Gastrocnemius medialis (tissue), 4 donors: ENCODE results near the gene CHL1. TPM values are rescaled to one million over a fixed set of nuclear protein-coding genes. Genes with fewer than 3 reads are reported as not detected.

Experiments
- ATAC-seq, 2 donors: fragments of 150-250 bp; one replicate each; pipeline ENCODE4 v1.9.1; 2016
- DNase-seq, 2 donors: peaks; one replicate each; pipeline ENCODE4 v3.0.0-alpha.2; 2019
- H3K27ac ChIP-seq, 4 donors: fragments of 200-600 bp; sonication (generic); 1 replicate in 1 of 4; 2 replicates in 3 of 4; pipeline ENCODE4 v1.5.1; 2016 to 2018; ENCODE audit warnings: mild to moderate bottlenecking in 2 of 4, moderate library complexity in 1 of 4
- H3K27me3 ChIP-seq, 3 donors: fragments of 200-600 bp; sonication (generic) in 2 of 3; 1 replicate in 1 of 3; 2 replicates in 2 of 3; pipeline versions ENCODE4 v1.5.1 to v1.6.0; 2016 to 2019; ENCODE audit warnings: mild to moderate bottlenecking in 1 of 3, moderate library complexity in 1 of 3
- H3K36me3 ChIP-seq, 2 donors: fragments of 200-600 bp; sonication (generic) in 1 of 2; one replicate each; pipeline ENCODE4 v1.5.1; 2017 to 2018
- H3K4me1 ChIP-seq, 2 donors: fragments of 200-600 bp; sonication (generic) in 1 of 2; one replicate each; pipeline ENCODE4 v1.5.1; 2016 to 2017; ENCODE audit warnings: mild to moderate bottlenecking in 2 of 2
- H3K4me3 ChIP-seq, 4 donors: fragments of 200-600 bp; sonication (generic) in 3 of 4; 1 replicate in 1 of 4; 2 replicates in 3 of 4; pipeline ENCODE4 v1.5.1; 2016 to 2019; ENCODE audit warnings: mild to moderate bottlenecking in 2 of 4
- H3K9me3 ChIP-seq, 3 donors: fragments of 200-600 bp; sonication (generic) in 2 of 3; 1 replicate in 1 of 3; 2 replicates in 2 of 3; pipeline ENCODE4 v1.5.1; 2016 to 2019
- POLR2A ChIP-seq, 2 donors: fragments of 450-650 bp; IDR thresholded peaks; one replicate each; pipeline ENCODE4 v1.6.1; 2017; ENCODE audit warnings: antibody characterized with exemption in 2 of 2, mild to moderate bottlenecking in 2 of 2, moderate library complexity in 2 of 2
- in situ Hi-C, 4 donors: fragments of 200-750 bp; cut with MboI; loops; one replicate each; pipeline versions ENCODE4 v1.15.0 to v1.8.0; 2017; ENCODE audit warnings: low sequenced_read_pairs in 4 of 4
- intact Hi-C: fragments of 100-400 bp; cut with DNase I; formaldehyde crosslinking; loops from one replicate; pipeline ENCODE4 v1.15.1; 2023; ENCODE audit warnings: low total_unique reads
- total RNA-seq, 4 donors: library from RNA; depleted of rRNA; stranded (reverse); fragments of >200 nt; gene quantifications; one replicate each; pipeline versions ENCODE4 v1.1.0 to v1.2.3, GENCODE V29; 2016
- TF ChIP-seq, protein P1 (sequence below), 5 experiments: fragments of 450-650 bp in 3 of 5; fragments of 200-600 bp in 2 of 5; sonication (generic) in 2 of 5; IDR thresholded peaks in 4 of 5; conservative IDR thresholded peaks in 1 of 5; 1 replicate in 4 of 5; 2 replicates in 1 of 5; pipeline ENCODE4 v1.5.1; 2016 to 2019; ENCODE audit warnings: antibody characterized with exemption in 5 of 5, mild to moderate bottlenecking in 3 of 5, moderate library complexity in 3 of 5

Gene CHL1
- total RNA-seq, 4 donors from 2014 or later: 0.36 to 2.9 (median 1.8) TPM

DNA sequence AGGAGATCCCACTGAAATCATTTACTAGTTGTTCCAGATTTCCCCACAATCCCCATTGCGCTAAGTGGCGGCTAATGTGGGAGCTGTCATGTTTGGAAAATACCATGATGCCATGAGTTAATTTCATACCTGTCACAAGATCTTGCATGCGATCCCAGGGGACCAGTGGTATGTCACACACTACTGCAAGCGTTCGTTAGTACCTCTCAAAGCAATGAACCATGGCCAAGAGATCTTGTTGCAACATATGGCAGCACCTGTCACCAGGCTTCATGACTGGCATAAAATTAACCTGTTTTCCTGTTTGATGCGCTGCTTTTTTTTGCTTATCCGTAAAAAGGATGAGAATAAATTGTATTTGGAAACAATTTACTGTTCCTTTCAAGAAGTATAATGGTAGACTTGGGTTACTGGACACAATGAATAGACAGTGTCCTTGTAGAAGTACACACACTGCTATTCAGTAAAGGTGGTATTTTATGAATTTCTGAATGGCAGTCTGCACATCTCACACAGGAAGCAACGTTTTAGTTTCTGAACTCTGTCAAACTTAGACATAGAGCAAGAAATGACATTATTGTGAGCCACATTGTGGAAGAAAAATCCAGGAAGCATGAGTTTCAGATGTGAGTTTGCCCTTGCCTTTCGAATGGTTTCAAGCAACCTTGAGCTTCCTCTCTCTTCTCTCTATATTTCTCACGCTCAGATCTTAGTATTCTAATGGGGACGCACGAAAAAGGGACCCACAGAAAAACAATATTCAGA lies 81.9 kb downstream of the CHL1 start:
- ATAC-seq (peak; percentile 89 to 98), DNase-seq (peak; percentile 36 to 41)
- H3K27ac ChIP-seq: peak overlapping the region in 2 of 4 donors; percentile 35 to 43

DNA sequence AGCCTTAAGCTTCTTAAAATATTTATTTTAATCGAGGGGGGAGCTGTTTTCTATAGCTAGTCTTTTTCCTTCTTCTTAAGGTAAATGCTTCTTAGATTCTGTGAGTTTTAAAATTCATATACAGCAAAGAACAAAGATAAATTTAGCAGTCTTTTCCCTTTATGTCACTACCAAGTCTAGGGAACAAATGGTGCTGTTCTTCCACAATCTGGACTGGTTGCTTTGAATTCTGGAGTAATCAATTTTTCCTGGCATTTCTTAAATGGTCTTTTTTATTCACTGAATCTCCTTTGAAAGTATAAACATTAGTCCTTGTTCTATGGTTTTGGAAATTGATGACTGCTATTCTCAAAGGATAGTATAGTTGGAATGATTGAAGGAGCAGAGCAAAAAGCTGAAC lies 82.8 kb downstream of the CHL1 start:
- DNase-seq: no peak
- intact Hi-C loops: no loop called here
- Histone ChIP-seq H3K9me3 (no peaks in the 10 kb centered on the region), H3K27me3 (no peaks in the 10 kb centered on the region), H3K36me3 (no peaks in the 10 kb centered on the region), H3K27ac (no peak overlapping the region), H3K4me1 (peaks cover 19% of the 10 kb centered on the region in 2 donors), H3K4me3 (no peak overlapping the region)
- no peak for ATAC-seq
- TF ChIP-seq, protein P1, sequence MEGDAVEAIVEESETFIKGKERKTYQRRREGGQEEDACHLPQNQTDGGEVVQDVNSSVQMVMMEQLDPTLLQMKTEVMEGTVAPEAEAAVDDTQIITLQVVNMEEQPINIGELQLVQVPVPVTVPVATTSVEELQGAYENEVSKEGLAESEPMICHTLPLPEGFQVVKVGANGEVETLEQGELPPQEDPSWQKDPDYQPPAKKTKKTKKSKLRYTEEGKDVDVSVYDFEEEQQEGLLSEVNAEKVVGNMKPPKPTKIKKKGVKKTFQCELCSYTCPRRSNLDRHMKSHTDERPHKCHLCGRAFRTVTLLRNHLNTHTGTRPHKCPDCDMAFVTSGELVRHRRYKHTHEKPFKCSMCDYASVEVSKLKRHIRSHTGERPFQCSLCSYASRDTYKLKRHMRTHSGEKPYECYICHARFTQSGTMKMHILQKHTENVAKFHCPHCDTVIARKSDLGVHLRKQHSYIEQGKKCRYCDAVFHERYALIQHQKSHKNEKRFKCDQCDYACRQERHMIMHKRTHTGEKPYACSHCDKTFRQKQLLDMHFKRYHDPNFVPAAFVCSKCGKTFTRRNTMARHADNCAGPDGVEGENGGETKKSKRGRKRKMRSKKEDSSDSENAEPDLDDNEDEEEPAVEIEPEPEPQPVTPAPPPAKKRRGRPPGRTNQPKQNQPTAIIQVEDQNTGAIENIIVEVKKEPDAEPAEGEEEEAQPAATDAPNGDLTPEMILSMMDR (IDR thresholded peaks at IDR 0.05 in 4 of 5, conservative IDR thresholded peaks at IDR 0.05 in 1 of 5): no peak
- no peak for TF ChIP-seq POLR2A (IDR thresholded peaks at IDR 0.05)
- in situ Hi-C loops: no loop called here

More for the DNA sequence above, 81.9 kb downstream of the CHL1 start:
- no peaks in the 10 kb centered on the region for H3K36me3 ChIP-seq
- H3K9me3 ChIP-seq: no peaks in the 10 kb centered on the region
- in situ Hi-C loops: no loop called here
- no peak for TF ChIP-seq POLR2A (IDR thresholded peaks at IDR 0.05)
- TF ChIP-seq, protein P1 (IDR thresholded peaks at IDR 0.05 in 4 of 5, conservative IDR thresholded peaks at IDR 0.05 in 1 of 5): no peak
- intact Hi-C loops: no loop called here
- H3K27me3 ChIP-seq: no peaks in the 10 kb centered on the region
- H3K4me1 ChIP-seq: peaks cover 19% of the 10 kb centered on the region in 2 donors
- H3K4me3 ChIP-seq: no peak overlapping the region

DNA sequence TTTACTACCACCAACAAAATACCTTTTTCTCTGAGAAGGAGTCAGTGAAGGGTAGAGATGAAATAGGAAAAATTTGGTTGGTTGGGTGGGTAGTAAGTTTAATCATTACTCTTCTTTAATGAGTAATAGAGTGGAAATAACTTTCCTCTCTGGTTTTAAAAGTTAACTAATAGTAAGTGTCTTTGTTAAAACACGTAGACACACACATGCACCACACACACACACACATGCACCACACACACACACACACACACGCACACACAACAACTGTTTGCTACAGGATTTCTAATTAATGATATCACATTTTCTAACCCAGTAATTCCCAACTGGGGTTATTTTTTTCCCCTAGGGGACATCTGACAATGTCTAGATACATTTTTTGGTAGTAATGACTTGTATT lies 84.1 kb downstream of the CHL1 start:
- no peak overlapping the region for H3K4me3 ChIP-seq
- no peak for DNase-seq
- no peaks in the 10 kb centered on the region for H3K9me3 ChIP-seq
- no peaks in the 10 kb centered on the region for H3K36me3 ChIP-seq
- in situ Hi-C loops (no loop called here), intact Hi-C loops (no loop called here)
- H3K27me3 ChIP-seq: no peaks in the 10 kb centered on the region
- peaks cover 19% of the 10 kb centered on the region in 2 donors for H3K4me1 ChIP-seq
- no peak overlapping the region for H3K27ac ChIP-seq
- no peak for ATAC-seq
- TF ChIP-seq, protein P1 (IDR thresholded peaks at IDR 0.05 in 4 of 5, conservative IDR thresholded peaks at IDR 0.05 in 1 of 5): no peak
- no peak for TF ChIP-seq POLR2A (IDR thresholded peaks at IDR 0.05)

DNA sequence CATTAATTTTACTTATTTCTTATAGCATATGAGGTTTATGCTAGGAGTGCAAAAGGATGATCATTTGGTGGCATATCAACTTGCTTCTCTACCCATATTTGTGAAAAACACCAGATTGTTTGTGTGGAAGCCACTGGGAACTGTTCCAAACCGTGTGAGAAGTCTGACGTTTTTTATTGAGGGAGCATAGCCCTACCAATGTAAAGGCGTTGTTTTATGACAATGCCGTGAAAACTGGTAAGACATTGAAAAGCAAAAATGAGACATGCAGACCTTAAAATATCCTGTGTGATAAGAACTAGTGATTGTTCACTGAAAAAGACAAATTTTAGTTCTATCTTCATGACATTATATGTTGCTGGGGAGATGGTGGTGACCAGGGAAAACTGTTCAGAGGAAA lies 87.8 kb downstream of the CHL1 start:
- Histone ChIP-seq H3K4me1 (peaks cover 2 to 3% of the 10 kb centered on the region in 2 donors), H3K27ac (no peak overlapping the region), H3K27me3 (no peaks in the 10 kb centered on the region), H3K36me3 (no peaks in the 10 kb centered on the region), H3K9me3 (no peaks in the 10 kb centered on the region), H3K4me3 (no peak overlapping the region)
- ATAC-seq (no peak), DNase-seq (no peak)
- no peak for TF ChIP-seq POLR2A (IDR thresholded peaks at IDR 0.05)
- intact Hi-C loops (no loop called here), in situ Hi-C loops (no loop called here)

DNA sequence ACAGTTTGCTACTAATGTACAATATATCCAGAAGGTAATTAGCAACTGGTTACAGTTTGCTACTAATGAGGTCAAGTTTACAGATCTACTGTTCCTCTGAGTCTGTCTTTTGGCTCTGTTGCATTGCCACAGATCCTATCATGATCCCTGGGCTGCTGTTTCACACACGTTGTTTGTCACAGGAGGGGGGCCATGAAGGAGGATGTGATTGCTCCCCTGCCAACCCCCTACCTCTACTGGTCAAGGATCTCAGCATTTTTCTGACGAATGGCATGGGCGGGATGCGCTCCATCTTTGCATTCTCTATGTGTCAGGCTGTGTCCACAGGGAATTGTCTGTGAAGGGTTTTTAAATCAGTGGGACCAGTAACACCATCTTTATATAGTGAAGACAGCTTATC lies 91.9 kb downstream of the CHL1 start:
- Histone ChIP-seq H3K4me3 (no peak overlapping the region), H3K36me3 (no peaks in the 10 kb centered on the region), H3K27me3 (no peaks in the 10 kb centered on the region), H3K27ac (no peak overlapping the region), H3K4me1 (no peaks in the 10 kb centered on the region), H3K9me3 (no peaks in the 10 kb centered on the region)
- intact Hi-C loops (no loop called here), in situ Hi-C loops (no loop called here)
- TF ChIP-seq, protein P1 (IDR thresholded peaks at IDR 0.05 in 4 of 5, conservative IDR thresholded peaks at IDR 0.05 in 1 of 5): no peak
- TF ChIP-seq POLR2A (IDR thresholded peaks at IDR 0.05): no peak
- ATAC-seq (no peak), DNase-seq (no peak)
